GM23338 (cell line): ENCODE measurements around the gene MKLN1. TPM values are rescaled to one million over a fixed set of nuclear protein-coding genes. Genes with fewer than 3 reads are reported as not detected.

Experiments used
- ATAC-seq: fragments of 200-7000 bp; cut with Tn5 transposase; 3 replicates; pipeline ENCODE4 v1.9.1; 2020
- DNase-seq: peaks from one replicate; pipeline ENCODE4 v3.0.0-alpha.2; 2015; ENCODE audit warnings: low spot score
- H2AFZ ChIP-seq: fragments of 200-600 bp; sonication (generic); 2 replicates; pipeline ENCODE4 v1.8.0; 2016; ENCODE audit warnings: antibody characterized with exemption, mild to moderate bottlenecking, moderate library complexity
- H3F3A ChIP-seq: fragments of 200-600 bp; sonication (generic); replicated peaks from 2 replicates; pipeline ENCODE4 v1.8.0; 2017; ENCODE audit warnings: antibody characterized with exemption, mixed run types, low read depth
- H3K27ac ChIP-seq: fragments of 200-600 bp; sonication (generic); 2 replicates; pipeline ENCODE4 v1.6.1; 2016; ENCODE audit warnings: low read depth
- H3K27me3 ChIP-seq: fragments of 200-600 bp; sonication (generic); 2 replicates; pipeline ENCODE4 v1.8.0; 2016; ENCODE audit warnings: mild to moderate bottlenecking, mixed run types, moderate library complexity; ENCODE audit not compliant: insufficient read depth
- H3K36me3 ChIP-seq: fragments of 200-600 bp; sonication (generic); 2 replicates; pipeline ENCODE4 v1.8.0; 2016; ENCODE audit warnings: mild to moderate bottlenecking; ENCODE audit not compliant: insufficient read depth
- H3K4me1 ChIP-seq: fragments of 200-600 bp; sonication (generic); 2 replicates; pipeline ENCODE4 v1.8.0; 2016; ENCODE audit warnings: mild to moderate bottlenecking, moderate library complexity; ENCODE audit not compliant: insufficient read depth
- H3K4me2 ChIP-seq: fragments of 200-600 bp; sonication (generic); 2 replicates; pipeline ENCODE4 v1.7.1; 2017; ENCODE audit warnings: mixed run types
- H3K4me3 ChIP-seq: fragments of 200-600 bp; sonication (generic); 2 replicates; pipeline ENCODE4 v1.6.1; 2016; ENCODE audit warnings: mixed run types
- H3K79me2 ChIP-seq: fragments of 200-600 bp; sonication (generic); replicated peaks from 2 replicates; pipeline ENCODE4 v1.8.0; 2017; ENCODE audit warnings: mild to moderate bottlenecking; ENCODE audit not compliant: insufficient read depth
- H3K9me2 ChIP-seq: fragments of 200-600 bp; sonication (generic); 2 replicates; pipeline ENCODE4 v1.8.0; 2017; ENCODE audit not compliant: insufficient read depth
- H4K20me1 ChIP-seq: fragments of 200-600 bp; sonication (generic); replicated peaks from 2 replicates; pipeline ENCODE4 v1.8.0; 2017; ENCODE audit warnings: mild to moderate bottlenecking; ENCODE audit not compliant: insufficient read depth
- H3K27ac Mint-ChIP-seq: 2 replicates; pipeline ENCODE4 v1.8.0; 2020; ENCODE audit warnings: inconsistent platforms, mild to moderate bottlenecking, moderate library complexity, mixed read lengths
- H3K27me3 Mint-ChIP-seq: 3 replicates; pipeline ENCODE4 v1.8.0; 2022; ENCODE audit warnings: low read depth, mild to moderate bottlenecking, moderate library complexity, mixed read lengths, inconsistent platforms; ENCODE audit not compliant: insufficient read depth, poor library complexity
- H3K36me3 Mint-ChIP-seq: 3 replicates; pipeline ENCODE4 v1.8.0; 2021; ENCODE audit warnings: low read depth, mild to moderate bottlenecking, inconsistent platforms, moderate library complexity, mixed read lengths
- H3K4me1 Mint-ChIP-seq: 3 replicates; pipeline ENCODE4 v1.8.0; 2020; ENCODE audit warnings: mild to moderate bottlenecking, inconsistent platforms, mixed read lengths
- H3K4me3 Mint-ChIP-seq: 3 replicates; pipeline ENCODE4 v1.8.0; 2021; ENCODE audit warnings: moderate library complexity, mild to moderate bottlenecking, inconsistent platforms, mixed read lengths
- H3K9me3 Mint-ChIP-seq: 3 replicates; pipeline ENCODE4 v1.8.0; 2020; ENCODE audit warnings: moderate library complexity, mild to moderate bottlenecking, inconsistent platforms, mixed read lengths
- CREB1 ChIP-seq: fragments of 250-450 bp; sonication (Bioruptor Pico); IDR thresholded peaks from 2 replicates; pipeline ENCODE4 v1.5.0; 2020; ENCODE audit warnings: low read depth, mild to moderate bottlenecking, moderate library complexity
- ETS1 ChIP-seq: IDR thresholded peaks from 2 replicates; pipeline ENCODE4 v1.6.1; 2016; ENCODE audit warnings: antibody characterized with exemption
- EZH2 ChIP-seq: fragments of 200-600 bp; sonication (generic); IDR thresholded peaks from one replicate; pipeline ENCODE4 v1.8.0; 2017; ENCODE audit warnings: antibody characterized with exemption, mild to moderate bottlenecking, low read depth; ENCODE audit not compliant: unreplicated experiment
- EZH2phosphoT487 ChIP-seq: fragments of 200-600 bp; sonication (generic); IDR thresholded peaks from one replicate; pipeline ENCODE4 v1.8.1; 2018; ENCODE audit warnings: antibody characterized with exemption; ENCODE audit not compliant: unreplicated experiment
- JUNB ChIP-seq: IDR thresholded peaks from one replicate; pipeline ENCODE4 v1.6.1; 2016; ENCODE audit warnings: antibody characterized with exemption; ENCODE audit not compliant: unreplicated experiment
- NANOG ChIP-seq: IDR thresholded peaks from 2 replicates; pipeline ENCODE4 v1.6.1; 2016; ENCODE audit warnings: antibody characterized with exemption, borderline replicate concordance
- POLR2AphosphoS5 ChIP-seq: IDR thresholded peaks from 2 replicates; pipeline ENCODE4 v1.6.1; 2016; ENCODE audit warnings: antibody characterized with exemption, low read depth
- REST ChIP-seq: IDR thresholded peaks from one replicate; pipeline ENCODE4 v1.6.1; 2018; ENCODE audit warnings: antibody characterized with exemption; ENCODE audit not compliant: unreplicated experiment
- STAT1 ChIP-seq: IDR thresholded peaks from one replicate; pipeline ENCODE4 v1.6.1; 2016; ENCODE audit warnings: antibody characterized with exemption; ENCODE audit not compliant: unreplicated experiment
- ZNF114 ChIP-seq: fragments of 250-450 bp; sonication (Bioruptor Pico); IDR thresholded peaks from 2 replicates; pipeline ENCODE4 v1.5.0; 2020; ENCODE audit warnings: mild to moderate bottlenecking, moderate library complexity
- ZNF331 ChIP-seq: fragments of 250-450 bp; sonication (Bioruptor Pico); IDR thresholded peaks from 2 replicates; pipeline ENCODE4 v1.5.0; 2020; ENCODE audit warnings: low read depth, mild to moderate bottlenecking, moderate library complexity
- polyA plus RNA-seq: library from polyadenylated mRNA; unstranded; fragments of >200 nt; fragmentation: Nextera tagmentation; extraction: Ambion mirVana; gene quantifications from 2 replicates; pipeline ENCODE4 v1.2.1, GENCODE V29; 2016
- total RNA-seq: library from RNA; depleted of rRNA; stranded (reverse); fragments of >200 nt; shearing (Covaris generic); gene quantifications from 2 replicates; pipeline ENCODE4 v1.2.3, GENCODE V29; 2014
- TF ChIP-seq, protein P1 (sequence below), 2 experiments: fragments of 200-600 bp in 1 of 2; sonication (generic) in 1 of 2; conservative IDR thresholded peaks; 2 replicates each; pipeline versions ENCODE4 v1.5.1 to v1.6.1; 2016 to 2017; ENCODE audit warnings: antibody characterized with exemption in 2 of 2, low read depth in 2 of 2, mild to moderate bottlenecking in 2 of 2, moderate library complexity in 1 of 2

Gene MKLN1
- total and polyA plus RNA-seq, 2 experiments from 2014 or later = 25.3 to 46.5 TPM

DNA sequence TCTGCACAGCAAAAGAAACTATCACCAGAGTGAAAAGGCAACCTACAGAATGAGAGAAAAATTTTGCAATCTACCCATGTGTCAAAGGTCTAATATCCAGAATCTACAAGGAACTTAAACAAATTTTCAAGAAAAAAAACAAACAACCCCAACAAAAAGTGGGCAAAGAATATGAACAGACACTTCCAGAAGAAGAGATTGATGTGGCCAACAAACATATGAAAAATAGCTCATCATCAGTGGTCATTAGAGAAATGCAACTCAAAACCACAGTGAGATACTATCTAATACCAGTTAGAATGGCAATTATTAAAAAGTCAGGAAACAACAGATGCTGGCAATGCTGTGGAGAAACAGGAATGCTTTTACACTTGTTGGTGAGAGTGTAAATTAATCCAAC lies 7.1 kb upstream of the MKLN1 start:
- no peak overlapping the region for H3K27ac ChIP-seq
- H3K79me2 ChIP-seq = no peaks in the 10 kb centered on the region
- H3F3A ChIP-seq = no peaks in the 10 kb centered on the region
- Mint-ChIP-seq H3K9me3 (no peaks in the 10 kb centered on the region), H3K4me3 (no peak overlapping the region), H3K36me3 (peaks cover 7% of the 10 kb centered on the region; the same call in 2 of the 3 replicates), H3K27ac (no peak overlapping the region), H3K4me1 (peaks cover 19% of the 10 kb centered on the region), H3K27me3 (peaks cover 1% of the 10 kb centered on the region)
- H3K9me2 ChIP-seq = no peaks in the 10 kb centered on the region
- no peaks in the 10 kb centered on the region for H3K27me3 ChIP-seq
- TF ChIP-seq EZH2phosphoT487 (no peak), JUNB (no peak), CREB1 (CRISPR knock-in tag) (no peak), ETS1 (no peak), REST (no peak), POLR2AphosphoS5 (no peak), STAT1 (no peak), ZNF114 (no peak), EZH2 (no peak), ZNF331 (no peak), NANOG (no peak)
- TF ChIP-seq, protein P1, sequence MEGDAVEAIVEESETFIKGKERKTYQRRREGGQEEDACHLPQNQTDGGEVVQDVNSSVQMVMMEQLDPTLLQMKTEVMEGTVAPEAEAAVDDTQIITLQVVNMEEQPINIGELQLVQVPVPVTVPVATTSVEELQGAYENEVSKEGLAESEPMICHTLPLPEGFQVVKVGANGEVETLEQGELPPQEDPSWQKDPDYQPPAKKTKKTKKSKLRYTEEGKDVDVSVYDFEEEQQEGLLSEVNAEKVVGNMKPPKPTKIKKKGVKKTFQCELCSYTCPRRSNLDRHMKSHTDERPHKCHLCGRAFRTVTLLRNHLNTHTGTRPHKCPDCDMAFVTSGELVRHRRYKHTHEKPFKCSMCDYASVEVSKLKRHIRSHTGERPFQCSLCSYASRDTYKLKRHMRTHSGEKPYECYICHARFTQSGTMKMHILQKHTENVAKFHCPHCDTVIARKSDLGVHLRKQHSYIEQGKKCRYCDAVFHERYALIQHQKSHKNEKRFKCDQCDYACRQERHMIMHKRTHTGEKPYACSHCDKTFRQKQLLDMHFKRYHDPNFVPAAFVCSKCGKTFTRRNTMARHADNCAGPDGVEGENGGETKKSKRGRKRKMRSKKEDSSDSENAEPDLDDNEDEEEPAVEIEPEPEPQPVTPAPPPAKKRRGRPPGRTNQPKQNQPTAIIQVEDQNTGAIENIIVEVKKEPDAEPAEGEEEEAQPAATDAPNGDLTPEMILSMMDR (conservative IDR thresholded peaks at IDR 0.05; ENCODE audit: low read depth in 2 of 2) = no peak
- H2AFZ ChIP-seq = no peak overlapping the region
- no peak overlapping the region for H3K4me3 ChIP-seq
- peaks cover 14% of the 10 kb centered on the region for H3K4me1 ChIP-seq
- ATAC-seq = no peak
- H4K20me1 ChIP-seq = no peaks in the 10 kb centered on the region
- no peaks in the 10 kb centered on the region for H3K36me3 ChIP-seq
- H3K4me2 ChIP-seq = no peak overlapping the region
- no peak for DNase-seq
